Lower leg skin (tissue), 3 donors: ENCODE results near the gene CCDC9B.

Experiments
- POLR2A ChIP-seq, 2 donors: fragments of 450-650 bp; IDR thresholded peaks; one replicate each; pipeline ENCODE4 v1.6.1; 2016 to 2017; ENCODE audit warnings: antibody characterized with exemption in 2 of 2, mild to moderate bottlenecking in 1 of 2, moderate library complexity in 1 of 2
- TF ChIP-seq, protein P1 (sequence below), 3 donors: fragments of 450-650 bp; IDR thresholded peaks; one replicate each; pipeline ENCODE4 v1.5.1; 2016; ENCODE audit warnings: antibody characterized with exemption in 3 of 3, mild to moderate bottlenecking in 3 of 3, moderate library complexity in 2 of 3

DNA sequence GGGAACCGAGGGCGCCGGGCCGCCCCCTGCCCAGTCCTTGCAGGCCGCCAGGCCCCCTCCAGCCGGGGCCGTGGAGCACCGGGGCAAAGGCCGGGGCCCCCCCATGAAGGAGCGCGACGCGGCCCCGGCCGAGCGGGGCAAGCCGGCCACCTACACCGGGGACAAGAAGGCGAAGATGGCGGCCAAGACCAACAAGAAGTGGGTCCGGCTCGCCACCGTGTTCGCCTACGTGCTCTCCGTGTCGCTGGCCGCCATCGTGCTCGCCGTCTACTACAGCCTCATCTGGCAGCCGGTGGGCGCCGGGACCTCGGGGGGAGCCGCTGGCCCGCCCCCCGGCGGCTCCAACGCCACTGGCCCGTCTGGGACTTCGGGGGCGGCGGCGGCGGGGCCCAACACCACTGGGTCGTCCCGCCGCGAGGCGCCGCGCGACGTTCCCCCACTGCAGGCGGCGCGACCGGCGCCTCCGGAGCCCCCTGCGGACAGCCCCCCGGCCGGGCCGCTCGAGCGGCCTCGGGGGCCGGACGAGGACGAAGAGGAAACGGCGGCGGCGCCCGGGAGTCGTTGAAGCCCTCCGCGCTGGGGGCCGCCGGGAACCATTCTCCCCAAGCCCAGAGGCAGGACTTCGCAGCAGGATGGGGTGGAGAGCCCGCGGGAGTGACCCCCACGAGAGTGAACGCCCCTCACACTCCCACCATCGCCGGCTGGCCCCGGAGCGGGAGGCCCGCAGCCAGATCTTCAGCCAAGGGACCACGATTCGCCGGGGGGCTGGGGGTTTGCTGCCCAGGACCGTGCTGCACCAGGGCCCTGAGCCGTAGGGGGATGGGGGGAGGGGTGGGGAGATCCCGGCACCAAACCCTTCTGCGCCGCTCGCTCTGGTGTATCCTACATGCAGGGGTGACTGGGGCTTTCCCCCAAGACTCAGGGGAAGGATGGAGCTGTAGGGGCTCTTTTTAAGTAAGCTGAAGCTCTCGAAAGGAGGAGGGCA lies 16.5 kb downstream of the CCDC9B start:
- TF ChIP-seq, protein P1, sequence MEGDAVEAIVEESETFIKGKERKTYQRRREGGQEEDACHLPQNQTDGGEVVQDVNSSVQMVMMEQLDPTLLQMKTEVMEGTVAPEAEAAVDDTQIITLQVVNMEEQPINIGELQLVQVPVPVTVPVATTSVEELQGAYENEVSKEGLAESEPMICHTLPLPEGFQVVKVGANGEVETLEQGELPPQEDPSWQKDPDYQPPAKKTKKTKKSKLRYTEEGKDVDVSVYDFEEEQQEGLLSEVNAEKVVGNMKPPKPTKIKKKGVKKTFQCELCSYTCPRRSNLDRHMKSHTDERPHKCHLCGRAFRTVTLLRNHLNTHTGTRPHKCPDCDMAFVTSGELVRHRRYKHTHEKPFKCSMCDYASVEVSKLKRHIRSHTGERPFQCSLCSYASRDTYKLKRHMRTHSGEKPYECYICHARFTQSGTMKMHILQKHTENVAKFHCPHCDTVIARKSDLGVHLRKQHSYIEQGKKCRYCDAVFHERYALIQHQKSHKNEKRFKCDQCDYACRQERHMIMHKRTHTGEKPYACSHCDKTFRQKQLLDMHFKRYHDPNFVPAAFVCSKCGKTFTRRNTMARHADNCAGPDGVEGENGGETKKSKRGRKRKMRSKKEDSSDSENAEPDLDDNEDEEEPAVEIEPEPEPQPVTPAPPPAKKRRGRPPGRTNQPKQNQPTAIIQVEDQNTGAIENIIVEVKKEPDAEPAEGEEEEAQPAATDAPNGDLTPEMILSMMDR (IDR thresholded peaks at IDR 0.05): no peak
- no peak for TF ChIP-seq POLR2A (IDR thresholded peaks at IDR 0.05)
